Endothelial cell (in vitro differentiated cells): ENCODE data around the gene LBX2. TPM values are rescaled to one million over a fixed set of nuclear protein-coding genes. Genes with fewer than 3 reads are reported as not detected.
A peak's percentile ranks its signal among the peaks of the same experiment; 100 is the strongest.

Experiments
- DNase-seq: peaks from one replicate; pipeline ENCODE4 v3.0.0; 2021; ENCODE audit warnings: low spot score
- H3K27ac Mint-ChIP-seq: one replicate; pipeline ENCODE4 v1.8.0; 2021; ENCODE audit warnings: mixed read lengths, inconsistent platforms; ENCODE audit not compliant: unreplicated experiment
- H3K27me3 Mint-ChIP-seq: one replicate; pipeline ENCODE4 v1.8.0; 2021; ENCODE audit warnings: mild to moderate bottlenecking, moderate library complexity, mixed read lengths, inconsistent platforms; ENCODE audit not compliant: unreplicated experiment
- H3K36me3 Mint-ChIP-seq: one replicate; pipeline ENCODE4 v1.8.0; 2021; ENCODE audit warnings: mild to moderate bottlenecking, low read depth, mixed read lengths, inconsistent platforms; ENCODE audit not compliant: unreplicated experiment
- H3K4me1 Mint-ChIP-seq: one replicate; pipeline ENCODE4 v1.8.0; 2021; ENCODE audit warnings: mild to moderate bottlenecking, mixed read lengths, inconsistent platforms; ENCODE audit not compliant: unreplicated experiment
- H3K4me3 Mint-ChIP-seq: one replicate; pipeline ENCODE4 v1.8.0; 2021; ENCODE audit warnings: mild to moderate bottlenecking, mixed read lengths, inconsistent platforms; ENCODE audit not compliant: unreplicated experiment
- H3K9me3 Mint-ChIP-seq: one replicate; pipeline ENCODE4 v1.8.0; 2021; ENCODE audit warnings: mixed read lengths, inconsistent platforms; ENCODE audit not compliant: unreplicated experiment
- total RNA-seq: library from RNA; stranded (reverse); fragmentation: NEBNext Ultra II Directional; extraction: Animal tissue kit (Norgen Biotek cat#: 25700); gene quantifications from one replicate; pipeline ENCODE4 v1.2.1, GENCODE V29; 2021; ENCODE audit not compliant: unreplicated experiment
- TF ChIP-seq, protein P1 (sequence below): fragments of 200-600 bp; sonication (generic); IDR thresholded peaks from one replicate; pipeline ENCODE4 v1.5.0; 2021; ENCODE audit warnings: antibody characterized with exemption; ENCODE audit not compliant: unreplicated experiment

Gene LBX2
- total RNA-seq, 1 donor from 2014 or later, result not detected

DNA sequence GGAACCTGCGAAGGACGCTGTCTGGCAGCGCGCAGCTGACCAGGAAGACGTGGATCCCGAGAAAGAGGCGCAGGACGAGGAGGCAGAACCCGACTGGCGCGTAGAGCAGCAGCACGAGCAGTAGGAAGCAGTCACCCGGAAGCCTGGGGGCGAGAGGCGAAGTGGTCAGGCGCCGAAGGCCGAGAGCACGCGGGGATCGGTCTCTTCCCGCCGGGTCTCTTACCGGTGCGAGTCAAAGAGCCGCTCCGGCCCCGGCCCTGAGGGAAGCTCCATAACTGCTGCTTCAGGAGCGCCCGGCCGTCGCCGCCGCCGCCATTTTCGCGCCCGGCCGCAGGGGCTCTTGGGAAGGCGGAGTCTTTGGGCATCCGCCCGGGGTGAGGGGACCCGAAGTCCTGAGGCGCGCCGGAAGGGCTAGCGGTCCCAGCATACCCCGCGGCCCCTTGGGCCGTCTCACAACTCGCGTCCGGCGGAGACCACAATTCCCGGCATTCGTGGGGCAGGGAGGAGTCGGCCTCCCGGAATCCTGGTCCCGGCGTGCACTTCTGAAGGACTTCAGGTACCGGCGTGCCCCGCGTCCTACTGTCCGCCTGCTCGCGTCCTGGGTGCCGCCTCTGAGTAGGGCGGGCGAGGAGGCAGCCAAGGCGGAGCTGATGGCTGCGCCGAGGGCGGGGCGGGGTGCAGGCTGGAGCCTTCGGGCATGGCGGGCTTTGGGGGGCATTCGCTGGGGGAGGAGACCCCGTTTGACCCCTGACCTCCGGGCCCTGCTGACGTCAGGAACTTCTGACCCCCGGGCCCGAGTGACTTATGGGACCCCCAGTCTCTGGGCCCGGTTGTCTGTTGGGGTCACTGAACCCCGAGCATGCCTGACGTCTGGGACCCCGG lies 30.2 kb upstream of the LBX2 start, which contains the start of the genes AUP1 and HTRA2:
Gene AUP1 (minus strand): TSS at position 350 of the 882 bp plus-strand sequence. CDS start 77 bp downstream, at position 273.
Gene HTRA2 (plus strand): TSS at position 577 of the 882 bp plus-strand sequence. CDS start 74 bp downstream, at position 651.
- H3K4me1 Mint-ChIP-seq, result peaks cover 26% of the 10 kb centered on the region
- DNase-seq, result peak; percentile 96
- no peaks in the 10 kb centered on the region for H3K9me3 Mint-ChIP-seq
- TF ChIP-seq, protein P1, sequence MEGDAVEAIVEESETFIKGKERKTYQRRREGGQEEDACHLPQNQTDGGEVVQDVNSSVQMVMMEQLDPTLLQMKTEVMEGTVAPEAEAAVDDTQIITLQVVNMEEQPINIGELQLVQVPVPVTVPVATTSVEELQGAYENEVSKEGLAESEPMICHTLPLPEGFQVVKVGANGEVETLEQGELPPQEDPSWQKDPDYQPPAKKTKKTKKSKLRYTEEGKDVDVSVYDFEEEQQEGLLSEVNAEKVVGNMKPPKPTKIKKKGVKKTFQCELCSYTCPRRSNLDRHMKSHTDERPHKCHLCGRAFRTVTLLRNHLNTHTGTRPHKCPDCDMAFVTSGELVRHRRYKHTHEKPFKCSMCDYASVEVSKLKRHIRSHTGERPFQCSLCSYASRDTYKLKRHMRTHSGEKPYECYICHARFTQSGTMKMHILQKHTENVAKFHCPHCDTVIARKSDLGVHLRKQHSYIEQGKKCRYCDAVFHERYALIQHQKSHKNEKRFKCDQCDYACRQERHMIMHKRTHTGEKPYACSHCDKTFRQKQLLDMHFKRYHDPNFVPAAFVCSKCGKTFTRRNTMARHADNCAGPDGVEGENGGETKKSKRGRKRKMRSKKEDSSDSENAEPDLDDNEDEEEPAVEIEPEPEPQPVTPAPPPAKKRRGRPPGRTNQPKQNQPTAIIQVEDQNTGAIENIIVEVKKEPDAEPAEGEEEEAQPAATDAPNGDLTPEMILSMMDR, result no peak
- H3K27me3 Mint-ChIP-seq, result peaks cover 12% of the 10 kb centered on the region
- H3K27ac Mint-ChIP-seq, result peak within 1 kb of the TSS; percentile 96
- H3K36me3 Mint-ChIP-seq, result peaks cover 43% of the 10 kb centered on the region
- peak within 1 kb of the TSS; percentile 98 for H3K4me3 Mint-ChIP-seq

DNA sequence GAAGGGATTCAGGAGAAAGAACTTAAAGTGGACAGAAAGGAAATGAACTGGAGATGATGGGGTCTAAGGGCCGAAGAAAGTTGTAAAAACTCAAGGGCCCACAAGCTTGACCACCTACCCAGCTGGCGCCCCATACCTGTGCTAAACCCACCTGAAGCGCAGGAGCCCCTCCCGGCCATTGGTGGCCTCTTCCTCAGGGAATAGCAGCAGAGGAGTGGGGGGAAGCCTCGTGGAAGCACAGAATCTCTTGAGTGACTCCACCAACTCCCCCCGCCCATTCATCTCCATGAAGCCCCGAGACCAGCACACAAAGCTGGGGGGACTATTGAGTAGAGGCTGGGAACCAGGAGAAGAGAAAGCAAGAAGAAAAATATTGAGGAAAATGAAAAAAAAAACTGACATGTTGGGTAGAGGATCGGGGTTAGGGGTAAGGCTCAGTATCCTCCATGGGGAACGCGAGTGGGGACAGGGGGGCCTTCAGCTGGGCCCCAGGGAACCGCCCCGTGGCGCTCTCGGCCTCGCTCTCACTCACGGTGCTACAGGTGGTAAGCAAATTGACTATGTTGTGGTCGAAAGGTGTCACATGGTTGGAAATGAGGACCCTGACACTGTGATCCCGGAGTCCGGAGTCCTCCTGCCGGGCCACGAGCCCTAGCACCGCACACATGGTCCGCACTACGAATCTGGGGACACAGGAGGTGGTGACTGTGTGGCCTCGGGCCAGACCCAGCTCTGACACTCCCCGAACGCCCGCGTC lies 29.4 kb upstream of the LBX2 start:
- Mint-ChIP-seq H3K36me3 (peaks cover 43% of the 10 kb centered on the region), H3K4me1 (peaks cover 26% of the 10 kb centered on the region), H3K4me3 (peak overlapping the region; percentile 98), H3K27ac (peak overlapping the region; percentile 96), H3K27me3 (peaks cover 12% of the 10 kb centered on the region), H3K9me3 (no peaks in the 10 kb centered on the region)
- no peak for DNase-seq
- TF ChIP-seq, protein P1, result no peak

DNA sequence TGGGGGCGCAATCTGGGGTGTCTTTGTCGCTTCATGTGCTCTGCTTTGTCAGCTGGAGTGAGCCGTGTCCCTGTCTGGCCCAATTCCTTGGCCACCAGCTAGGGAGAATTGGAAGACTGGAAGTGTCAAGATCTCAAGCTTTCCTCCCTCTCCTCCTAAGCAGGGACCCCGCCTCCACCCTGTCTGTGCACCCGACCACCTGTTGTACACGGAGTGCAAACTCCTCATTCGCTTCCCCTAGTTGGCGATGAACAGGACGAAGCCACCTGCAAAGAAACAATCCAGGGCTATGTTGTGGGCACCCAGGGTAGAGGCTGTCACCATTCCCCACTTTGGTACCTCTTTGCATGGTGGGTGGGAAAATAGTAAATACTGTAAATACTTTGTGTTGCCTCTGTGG lies 28.3 kb upstream of the LBX2 start:
- peaks cover 26% of the 10 kb centered on the region for H3K4me1 Mint-ChIP-seq
- TF ChIP-seq, protein P1, result no peak
- H3K36me3 Mint-ChIP-seq, result peaks cover 43% of the 10 kb centered on the region
- peak overlapping the region; percentile 98 for H3K4me3 Mint-ChIP-seq
- no peak overlapping the region for H3K27ac Mint-ChIP-seq
- no peak for DNase-seq
- H3K9me3 Mint-ChIP-seq, result no peaks in the 10 kb centered on the region
- peaks cover 12% of the 10 kb centered on the region for H3K27me3 Mint-ChIP-seq

GRCh38 chr2:74526649-74527230 lies 27.3 kb upstream of the LBX2 start:
- Mint-ChIP-seq H3K9me3 (no peaks in the 10 kb centered on the region), H3K27me3 (peaks cover 11% of the 10 kb centered on the region), H3K27ac (peak overlapping the region; percentile 61), H3K4me3 (peak overlapping the region; percentile 81), H3K4me1 (peaks cover 26% of the 10 kb centered on the region), H3K36me3 (peaks cover 38% of the 10 kb centered on the region)
- no peak for DNase-seq
- TF ChIP-seq, protein P1, result no peak
